C4-2B (cell line): ENCODE measurements around the gene CASQ2.

Experiments
- H3K27ac ChIP-seq: fragments of 450-650 bp; 2 replicates; pipeline ENCODE4 v1.5.1; 2017
- CTCF ChIP-seq: fragments of 450-650 bp; conservative IDR thresholded peaks from 2 replicates; pipeline ENCODE4 v1.5.1; 2017; ENCODE audit warnings: mild to moderate bottlenecking
- ZFX ChIP-seq: fragments of 450-650 bp; IDR thresholded peaks from 2 replicates; pipeline ENCODE4 v1.6.1; 2017

Gene CASQ2

GRCh38 chr1:115809076-115809475 lies 40.6 kb upstream of the CASQ2 start:
- no peak for TF ChIP-seq ZFX
- TF ChIP-seq CTCF = no peak
- H3K27ac ChIP-seq = no peak overlapping the region

- TF ChIP-seq ZFX (no peak), CTCF (peak; percentile 87)
- no peak overlapping the region for H3K27ac ChIP-seq
Observed at GRCh38 chr1:115807723-115808122, 39.2 kb upstream of the CASQ2 start.

- TF ChIP-seq CTCF (no peak), ZFX (no peak)
- no peak overlapping the region for H3K27ac ChIP-seq
Observed at GRCh38 chr1:115805597-115805996, 37.1 kb upstream of the CASQ2 start.

- no peak overlapping the region for H3K27ac ChIP-seq
- no peak for TF ChIP-seq CTCF
- TF ChIP-seq ZFX = no peak
Observed at GRCh38 chr1:115802416-115802815, 33.9 kb upstream of the CASQ2 start.

GRCh38 chr1:115797486-115797885 lies 29.0 kb upstream of the CASQ2 start:
- no peak overlapping the region for H3K27ac ChIP-seq
- TF ChIP-seq CTCF = no peak
- TF ChIP-seq ZFX = no peak

GRCh38 chr1:115796897-115797296 lies 28.4 kb upstream of the CASQ2 start:
- no peak for TF ChIP-seq CTCF
- no peak for TF ChIP-seq ZFX
- H3K27ac ChIP-seq = no peak overlapping the region

- H3K27ac ChIP-seq = no peak overlapping the region
- no peak for TF ChIP-seq ZFX
- TF ChIP-seq CTCF = no peak
Observed at GRCh38 chr1:115796036-115796435, 27.5 kb upstream of the CASQ2 start.
